GM12878 (cell line): Measurements from ENCODE around the gene TUT1. TPM values are rescaled to one million over a fixed set of nuclear protein-coding genes. Genes with fewer than 3 reads are reported as not detected.
A peak's percentile ranks its signal among the peaks of the same experiment; 100 is the strongest.

ENCODE experiments used
- BACH1 ChIP-seq: fragments of 450-650 bp; IDR thresholded peaks from 2 replicates; pipeline ENCODE4 v1.6.1; 2017; ENCODE audit warnings: mild to moderate bottlenecking, borderline replicate concordance
- E2F8 ChIP-seq: fragments of 450-650 bp; IDR thresholded peaks from 2 replicates; pipeline ENCODE4 v1.6.1; 2018; ENCODE audit warnings: mild to moderate bottlenecking, low read depth, moderate library complexity; ENCODE audit not compliant: partially characterized antibody
- MYB ChIP-seq: fragments of 150-350 bp; IDR thresholded peaks from 2 replicates; pipeline ENCODE4 v1.6.1; 2014; ENCODE audit warnings: mild to moderate bottlenecking, low read depth, low read length, borderline replicate concordance
- PML ChIP-seq: IDR thresholded peaks from 2 replicates; pipeline ENCODE4 v1.6.1; 2012; ENCODE audit warnings: low read length, inconsistent platforms
- RFX5 ChIP-seq: IDR thresholded peaks from 2 replicates; pipeline ENCODE4 v1.6.1; 2011; ENCODE audit warnings: low read depth, low read length, improper control_type of control experiment
- SMAD5 ChIP-seq: IDR thresholded peaks from 2 replicates; pipeline ENCODE4 v1.6.1; 2016; ENCODE audit warnings: antibody characterized with exemption, low read depth
- WRNIP1 ChIP-seq: IDR thresholded peaks from 2 replicates; pipeline ENCODE4 v1.6.1; 2011; ENCODE audit warnings: low read depth, low read length, improper control_type of control experiment, borderline replicate concordance
- ZBED1 ChIP-seq: IDR thresholded peaks from 2 replicates; pipeline ENCODE4 v1.6.1; 2016; ENCODE audit warnings: borderline replicate concordance
- polyA plus RNA-seq, 11 experiments: library from polyadenylated mRNA; depleted of rRNA in 4 of 11; unstranded in 6 of 11; stranded (reverse) in 5 of 11; fragments of >200 nt; fragmentation: Nextera tagmentation in 4 of 11; fragmentation: Illumina TruSeq in 1 of 11; extraction: Ambion mirVana in 4 of 11; extraction: Trizol in 1 of 11; gene quantifications; 1 replicate in 1 of 11; 2 replicates in 10 of 11; pipeline versions ENCODE4 v1.2.1 to v1.2.3, GENCODE V29; 2011 to 2016; ENCODE audit warnings: inconsistent platforms in 2 of 11, missing spikeins in 2 of 11, low read depth in 1 of 11
- total RNA-seq, 4 experiments: library from RNA; depleted of rRNA in 3 of 4; stranded (reverse); fragments of >200 nt in 3 of 4; fragmentation: Illumina TruSeq in 1 of 4; extraction: Trizol in 1 of 4; gene quantifications; 2 replicates each; pipeline versions ENCODE4 v1.2.1 to v1.2.3, GENCODE V29; 2013 to 2021
- TF ChIP-seq, protein P1 (sequence below), 3 experiments: IDR thresholded peaks in 2 of 3; conservative IDR thresholded peaks in 1 of 3; 2 replicates each; pipeline ENCODE4 v1.5.1; 2011; ENCODE audit warnings: low read depth in 3 of 3, low read length in 3 of 3, mild to moderate bottlenecking in 3 of 3, control low read depth in 2 of 3, moderate library complexity in 2 of 3, inconsistent platforms in 1 of 3, mixed read lengths in 1 of 3; ENCODE audit not compliant: control insufficient read depth in 2 of 3, insufficient read depth in 1 of 3; ENCODE audit errors: extremely low read depth in 1 of 3

TUT1 gene
- total and polyA plus RNA-seq, 10 of the 15 experiments (the other 5 are each of a cell fraction or from before 2014, with no cell fraction given) = 1.1 to 29.9 (median 16.2) TPM

DNA sequence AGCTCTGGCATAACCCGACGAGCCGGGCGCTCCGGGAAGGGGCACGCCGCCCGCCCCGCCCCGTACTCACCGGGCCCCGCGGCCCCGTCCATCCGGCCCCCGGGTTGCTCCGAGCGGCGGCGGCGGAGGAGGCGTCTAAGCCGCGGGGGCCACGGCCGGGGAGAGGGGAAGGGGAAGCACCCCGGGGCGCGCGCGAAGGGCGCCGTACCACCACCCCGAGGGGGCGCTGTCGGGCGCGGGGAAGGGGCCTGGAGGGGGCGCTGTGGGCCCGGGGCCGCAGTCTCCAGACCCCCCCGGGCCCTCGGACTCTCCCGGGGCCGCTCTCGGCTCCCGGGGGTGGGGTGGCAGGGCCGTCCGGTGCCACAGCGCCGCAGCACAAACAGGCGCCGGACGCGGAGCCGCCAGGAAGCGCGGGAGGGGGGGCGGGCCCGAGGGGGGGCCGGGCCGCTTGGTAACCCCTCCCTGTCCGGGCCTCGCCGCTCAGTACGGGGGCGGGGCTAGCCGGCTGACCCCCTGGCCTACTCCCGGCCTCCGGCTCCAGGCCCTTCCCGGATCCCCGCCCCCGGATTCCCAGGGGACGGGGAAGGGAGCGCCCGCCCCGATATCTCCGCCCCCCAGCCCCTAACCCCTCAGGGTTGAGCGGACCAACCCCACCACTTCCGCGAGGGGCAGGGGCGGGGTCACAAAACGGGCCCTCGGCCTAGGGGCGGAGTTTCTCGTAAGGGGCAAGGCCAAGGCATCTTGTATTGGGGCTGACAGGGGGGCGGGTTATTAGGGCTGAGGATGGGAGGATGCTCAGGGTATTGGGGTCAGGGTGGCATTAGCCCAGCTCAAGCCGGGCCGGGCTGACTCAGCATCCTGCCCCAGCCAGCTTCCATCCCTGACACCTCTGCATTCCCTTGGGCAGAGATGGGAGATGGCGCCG, 21.3 kb upstream of the TUT1 start, which contains the start of the genes EML3 and ROM1 (continued):
- TF ChIP-seq BACH1 (peak; percentile 69), RFX5 (no peak), PML (no peak), ZBED1 (no peak), E2F8 (no peak), MYB (no peak; the same call in 1 of the 2 replicates), SMAD5 (no peak), WRNIP1 (no peak)
- TF ChIP-seq, protein P1, sequence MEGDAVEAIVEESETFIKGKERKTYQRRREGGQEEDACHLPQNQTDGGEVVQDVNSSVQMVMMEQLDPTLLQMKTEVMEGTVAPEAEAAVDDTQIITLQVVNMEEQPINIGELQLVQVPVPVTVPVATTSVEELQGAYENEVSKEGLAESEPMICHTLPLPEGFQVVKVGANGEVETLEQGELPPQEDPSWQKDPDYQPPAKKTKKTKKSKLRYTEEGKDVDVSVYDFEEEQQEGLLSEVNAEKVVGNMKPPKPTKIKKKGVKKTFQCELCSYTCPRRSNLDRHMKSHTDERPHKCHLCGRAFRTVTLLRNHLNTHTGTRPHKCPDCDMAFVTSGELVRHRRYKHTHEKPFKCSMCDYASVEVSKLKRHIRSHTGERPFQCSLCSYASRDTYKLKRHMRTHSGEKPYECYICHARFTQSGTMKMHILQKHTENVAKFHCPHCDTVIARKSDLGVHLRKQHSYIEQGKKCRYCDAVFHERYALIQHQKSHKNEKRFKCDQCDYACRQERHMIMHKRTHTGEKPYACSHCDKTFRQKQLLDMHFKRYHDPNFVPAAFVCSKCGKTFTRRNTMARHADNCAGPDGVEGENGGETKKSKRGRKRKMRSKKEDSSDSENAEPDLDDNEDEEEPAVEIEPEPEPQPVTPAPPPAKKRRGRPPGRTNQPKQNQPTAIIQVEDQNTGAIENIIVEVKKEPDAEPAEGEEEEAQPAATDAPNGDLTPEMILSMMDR (IDR thresholded peaks at IDR 0.05 in 2 of 3, conservative IDR thresholded peaks at IDR 0.05 in 1 of 3; ENCODE audit: control insufficient read depth in 2 of 3, extremely low read depth in 1 of 3, insufficient read depth in 1 of 3, low read depth in 3 of 3, low read length in 3 of 3) = peak; percentile 76 to 99 (median 92)
